ENCODE results near the gene S100PBP. TPM values are rescaled to one million over a fixed set of nuclear protein-coding genes. Genes with fewer than 3 reads are reported as not detected.

Gene S100PBP
- total RNA-seq, 1 donor from 2014 or later, result 11.1 TPM

DNA sequence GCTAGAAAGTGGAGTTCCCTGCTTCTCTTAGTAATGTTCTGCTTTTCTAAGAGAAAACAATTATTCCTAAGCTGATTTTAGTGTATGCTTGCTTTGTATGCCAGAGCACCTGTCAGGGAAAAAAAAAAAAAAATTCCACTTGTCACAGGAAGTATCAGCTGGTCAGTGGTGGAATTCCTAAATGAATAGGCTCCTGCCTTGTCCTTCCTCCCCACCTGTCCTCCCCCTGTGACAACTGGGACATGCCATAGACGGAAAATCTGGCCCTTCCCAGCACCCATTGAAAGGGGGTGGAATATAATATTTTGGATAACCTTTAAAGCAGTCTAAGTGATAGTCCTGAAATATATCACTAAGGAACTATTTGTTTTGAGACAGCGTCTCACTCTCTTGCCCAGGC lies 42.5 kb downstream of the S100PBP start:
- Histone ChIP-seq H3K27ac (replicated peaks) (no peak overlapping the region), H3K4me1 (peaks cover 37% of the 10 kb centered on the region), H3K27me3 (ENCODE audit: low read depth) (no peaks in the 10 kb centered on the region), H3K9me3 (replicated peaks) (no peaks in the 10 kb centered on the region), H3K36me3 (peaks cover 67% of the 10 kb centered on the region), H3K4me3 (no peak overlapping the region)
- TF ChIP-seq, protein P1, sequence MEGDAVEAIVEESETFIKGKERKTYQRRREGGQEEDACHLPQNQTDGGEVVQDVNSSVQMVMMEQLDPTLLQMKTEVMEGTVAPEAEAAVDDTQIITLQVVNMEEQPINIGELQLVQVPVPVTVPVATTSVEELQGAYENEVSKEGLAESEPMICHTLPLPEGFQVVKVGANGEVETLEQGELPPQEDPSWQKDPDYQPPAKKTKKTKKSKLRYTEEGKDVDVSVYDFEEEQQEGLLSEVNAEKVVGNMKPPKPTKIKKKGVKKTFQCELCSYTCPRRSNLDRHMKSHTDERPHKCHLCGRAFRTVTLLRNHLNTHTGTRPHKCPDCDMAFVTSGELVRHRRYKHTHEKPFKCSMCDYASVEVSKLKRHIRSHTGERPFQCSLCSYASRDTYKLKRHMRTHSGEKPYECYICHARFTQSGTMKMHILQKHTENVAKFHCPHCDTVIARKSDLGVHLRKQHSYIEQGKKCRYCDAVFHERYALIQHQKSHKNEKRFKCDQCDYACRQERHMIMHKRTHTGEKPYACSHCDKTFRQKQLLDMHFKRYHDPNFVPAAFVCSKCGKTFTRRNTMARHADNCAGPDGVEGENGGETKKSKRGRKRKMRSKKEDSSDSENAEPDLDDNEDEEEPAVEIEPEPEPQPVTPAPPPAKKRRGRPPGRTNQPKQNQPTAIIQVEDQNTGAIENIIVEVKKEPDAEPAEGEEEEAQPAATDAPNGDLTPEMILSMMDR (IDR thresholded peaks at IDR 0.05; ENCODE audit: borderline replicate concordance), result no peak
- intact Hi-C loops (cut with micrococcal nuclease), result no loop called here
- no peak for DNase-seq

GRCh38 chr1:32860566-32860965 lies 43.1 kb downstream of the S100PBP start:
- H3K27me3 ChIP-seq (ENCODE audit: low read depth), result no peaks in the 10 kb centered on the region
- no peak overlapping the region for H3K27ac ChIP-seq (replicated peaks)
- H3K4me3 ChIP-seq, result no peak overlapping the region
- intact Hi-C loops (cut with micrococcal nuclease), result no loop called here
- H3K4me1 ChIP-seq, result peaks cover 43% of the 10 kb centered on the region
- TF ChIP-seq, protein P1 (IDR thresholded peaks at IDR 0.05; ENCODE audit: borderline replicate concordance), result no peak
- H3K9me3 ChIP-seq (replicated peaks), result no peaks in the 10 kb centered on the region
- no peak for DNase-seq
- H3K36me3 ChIP-seq, result peaks cover 61% of the 10 kb centered on the region

DNA sequence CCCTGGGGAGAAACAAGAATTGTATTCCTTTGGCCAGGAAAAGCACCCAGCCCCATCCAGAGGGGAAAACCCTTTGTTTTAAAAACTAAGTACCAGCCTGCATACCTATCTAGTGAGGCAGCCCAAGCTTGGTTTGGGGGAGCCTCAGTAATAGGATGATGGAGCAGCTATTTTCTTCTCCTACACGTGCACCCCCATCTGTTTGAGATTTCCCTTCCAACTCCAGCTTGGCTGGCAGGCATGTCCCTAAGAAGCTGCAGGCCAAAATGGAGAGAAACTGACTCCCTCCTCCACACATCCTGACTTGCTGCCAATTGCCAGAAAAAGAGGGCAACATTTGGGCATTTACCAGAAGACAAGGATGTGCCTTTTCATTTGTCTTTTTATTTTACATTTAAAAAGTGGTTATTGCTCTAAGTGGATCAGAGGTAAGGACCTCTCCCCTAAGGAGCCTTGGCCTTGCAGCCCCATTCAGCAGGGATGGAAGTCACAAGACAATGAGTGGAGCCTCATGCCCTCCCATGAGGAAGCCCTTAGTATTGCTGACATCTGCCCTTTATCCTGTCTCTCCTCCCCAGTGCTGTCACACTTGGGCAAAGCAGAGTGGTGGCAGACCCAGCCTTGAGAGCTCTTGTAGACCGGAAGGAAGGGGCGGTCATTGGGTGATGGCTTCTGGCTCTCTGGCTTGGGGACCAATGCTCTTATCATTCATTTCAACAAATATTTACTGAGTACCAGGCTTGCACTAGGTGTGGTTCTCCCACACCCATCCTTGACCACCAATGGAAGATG lies 44.6 kb downstream of the S100PBP start:
- no peak for DNase-seq
- no peaks in the 10 kb centered on the region for H3K27me3 ChIP-seq (ENCODE audit: low read depth)
- H3K4me1 ChIP-seq, result peaks cover 51% of the 10 kb centered on the region
- peak overlapping the region; percentile 55 for H3K27ac ChIP-seq (replicated peaks)
- intact Hi-C loops (cut with micrococcal nuclease), result no loop called here
- H3K9me3 ChIP-seq (replicated peaks), result no peaks in the 10 kb centered on the region
- TF ChIP-seq, protein P1 (IDR thresholded peaks at IDR 0.05; ENCODE audit: borderline replicate concordance), result no peak
- no peak overlapping the region for H3K4me3 ChIP-seq
- peaks cover 46% of the 10 kb centered on the region for H3K36me3 ChIP-seq

DNA sequence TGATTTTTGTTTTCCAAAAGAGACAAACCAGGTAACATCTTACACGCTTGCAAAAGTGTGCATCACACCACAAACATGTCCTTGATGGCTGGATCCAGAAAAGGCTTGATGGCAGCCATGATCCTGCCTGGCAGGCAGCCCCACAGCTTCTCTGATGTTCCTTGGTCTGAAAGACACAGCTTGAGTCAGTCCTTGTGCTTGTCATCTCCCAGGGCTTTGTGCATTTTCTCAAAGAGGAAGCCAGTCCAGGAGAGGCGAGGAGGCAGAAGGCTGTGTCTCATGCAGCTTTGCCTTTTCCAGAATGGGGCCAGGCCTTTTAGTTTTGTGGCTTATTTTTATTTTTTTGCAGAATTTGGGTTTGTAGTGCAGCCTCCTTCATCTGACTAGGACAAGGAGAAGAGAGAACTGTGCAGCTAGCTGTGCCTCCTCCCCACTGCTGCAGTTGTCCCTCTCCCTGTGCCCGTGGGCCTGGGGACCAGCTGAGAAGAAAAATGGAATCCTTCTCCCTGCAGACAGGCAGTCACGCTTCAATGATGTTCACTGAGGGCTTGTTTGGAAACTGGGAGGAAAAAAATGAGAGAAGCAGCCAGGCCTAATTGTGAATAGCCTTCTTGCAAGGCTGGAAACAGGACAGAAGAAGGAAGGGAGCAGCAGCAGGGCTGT lies 45.9 kb downstream of the S100PBP start:
- Histone ChIP-seq H3K27ac (replicated peaks) (peak overlapping the region; percentile 67), H3K36me3 (peaks cover 41% of the 10 kb centered on the region), H3K9me3 (replicated peaks) (no peaks in the 10 kb centered on the region), H3K4me3 (no peak overlapping the region), H3K27me3 (ENCODE audit: low read depth) (no peaks in the 10 kb centered on the region), H3K4me1 (peaks cover 51% of the 10 kb centered on the region)
- DNase-seq, result no peak
- intact Hi-C loops (cut with micrococcal nuclease), result no loop called here
- TF ChIP-seq, protein P1 (IDR thresholded peaks at IDR 0.05; ENCODE audit: borderline replicate concordance), result no peak

DNA sequence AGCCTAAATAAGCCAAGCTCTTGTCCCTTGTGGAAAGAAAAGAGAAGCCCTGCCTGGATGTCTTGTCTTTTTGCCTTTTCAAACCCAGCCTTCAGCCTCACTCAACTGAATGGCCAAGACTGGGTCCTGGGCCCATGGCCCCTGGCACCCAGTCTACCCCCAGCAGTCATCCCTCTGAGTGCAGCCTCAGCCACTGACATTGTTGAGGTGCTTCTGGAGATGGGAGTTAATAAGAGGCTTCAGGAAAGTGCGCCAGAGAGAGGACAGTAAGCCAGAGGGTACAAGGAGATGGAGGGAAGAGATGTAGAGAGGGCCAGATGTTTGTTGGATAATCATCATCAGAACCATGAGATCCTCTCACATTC lies 46.4 kb downstream of the S100PBP start:
- Histone ChIP-seq H3K27ac (replicated peaks) (peak overlapping the region; percentile 67), H3K36me3 (peaks cover 40% of the 10 kb centered on the region), H3K27me3 (ENCODE audit: low read depth) (no peaks in the 10 kb centered on the region), H3K4me1 (peaks cover 51% of the 10 kb centered on the region), H3K9me3 (replicated peaks) (no peaks in the 10 kb centered on the region), H3K4me3 (no peak overlapping the region)
- intact Hi-C loops (cut with micrococcal nuclease), result no loop called here
- no peak for DNase-seq
- TF ChIP-seq, protein P1 (IDR thresholded peaks at IDR 0.05; ENCODE audit: borderline replicate concordance), result no peak
